GM19324 (cell line): Measurements from ENCODE around the gene SEH1L.
"Not testable (repeated sequence)": the region's sequence is repeated elsewhere in the genome, so short reads cannot be mapped to it uniquely, and the experiment has no call there.

ENCODE experiments used
- ATAC-seq: cut with Tn5 transposase; IDR thresholded peaks from one replicate; pipeline ENCODE4 v1.9.1; 2021; ENCODE audit warnings: mild to moderate bottlenecking, moderate library complexity; ENCODE audit not compliant: unreplicated experiment, low FRiP score

SEH1L gene

GRCh38 chr18:12947285-12948049 lies at the start of gene SEH1L:
TSS of gene SEH1L (plus strand) at chr18:12948011. CDS start at chr18:12948122, 111 bp downstream.
- peak; percentile 88 for ATAC-seq

DNA sequence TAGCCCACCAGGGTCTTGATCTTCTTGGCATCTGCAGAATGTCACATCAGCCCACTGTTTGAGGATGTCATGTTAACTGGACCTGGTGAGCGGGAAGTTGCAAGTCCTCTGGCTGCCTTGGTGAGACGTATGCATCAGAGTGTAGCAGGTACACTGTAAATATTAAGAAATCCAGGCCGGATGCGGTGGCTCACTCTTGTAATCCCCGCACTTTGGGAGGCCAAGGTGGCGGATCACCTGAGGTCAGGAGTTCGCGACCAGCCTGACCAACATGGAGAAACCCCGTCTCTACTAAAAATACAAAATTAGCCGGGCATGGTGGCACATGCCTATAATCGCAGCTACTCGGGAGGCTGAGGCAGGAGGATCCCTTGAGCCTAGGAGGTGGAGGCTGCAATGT lies 46.6 kb upstream of the SEH1L start:
- ATAC-seq: not testable (repeated sequence)

- ATAC-seq: no peak
Measured at GRCh38 chr18:12904012-12904516, 43.7 kb upstream of the SEH1L start.

- ATAC-seq: no peak
Measured at GRCh38 chr18:12906119-12906518, 41.7 kb upstream of the SEH1L start.

- ATAC-seq: no peak
Measured at GRCh38 chr18:12906773-12907172, 41.0 kb upstream of the SEH1L start.

DNA sequence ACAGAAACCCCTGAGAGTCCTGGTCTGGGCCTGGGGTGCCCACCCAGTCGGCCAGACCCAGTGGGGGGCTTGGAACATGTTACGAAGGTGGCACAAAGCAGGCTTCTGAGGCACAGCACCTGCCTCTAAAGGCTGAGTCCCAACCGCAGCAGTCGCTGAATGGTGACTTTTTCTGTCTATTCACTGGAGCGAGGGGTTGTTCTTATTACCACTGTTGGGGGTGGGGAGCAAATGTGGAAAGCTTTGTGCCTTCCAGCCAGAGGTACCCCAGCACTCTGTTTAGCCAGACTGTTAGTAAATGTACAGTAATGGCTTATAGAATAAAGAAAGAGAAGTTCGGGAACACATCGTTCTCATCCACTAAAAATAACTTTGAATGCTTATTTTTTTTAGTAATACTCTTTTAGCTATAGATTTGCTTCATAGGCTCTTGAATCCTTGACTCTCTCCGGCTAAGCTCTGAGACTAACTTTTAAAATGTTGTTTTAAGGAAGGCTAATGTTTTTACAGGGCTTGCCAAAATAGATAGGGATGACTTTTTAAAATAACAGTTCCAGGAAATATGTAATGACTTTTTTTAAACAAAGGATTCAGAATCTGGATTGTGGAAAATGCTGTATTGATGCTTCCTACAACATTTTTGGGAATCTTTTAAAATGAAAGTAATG lies 40.4 kb upstream of the SEH1L start:
- no peak for ATAC-seq

- no peak for ATAC-seq
Measured at GRCh38 chr18:12908706-12909105, 39.1 kb upstream of the SEH1L start.

DNA sequence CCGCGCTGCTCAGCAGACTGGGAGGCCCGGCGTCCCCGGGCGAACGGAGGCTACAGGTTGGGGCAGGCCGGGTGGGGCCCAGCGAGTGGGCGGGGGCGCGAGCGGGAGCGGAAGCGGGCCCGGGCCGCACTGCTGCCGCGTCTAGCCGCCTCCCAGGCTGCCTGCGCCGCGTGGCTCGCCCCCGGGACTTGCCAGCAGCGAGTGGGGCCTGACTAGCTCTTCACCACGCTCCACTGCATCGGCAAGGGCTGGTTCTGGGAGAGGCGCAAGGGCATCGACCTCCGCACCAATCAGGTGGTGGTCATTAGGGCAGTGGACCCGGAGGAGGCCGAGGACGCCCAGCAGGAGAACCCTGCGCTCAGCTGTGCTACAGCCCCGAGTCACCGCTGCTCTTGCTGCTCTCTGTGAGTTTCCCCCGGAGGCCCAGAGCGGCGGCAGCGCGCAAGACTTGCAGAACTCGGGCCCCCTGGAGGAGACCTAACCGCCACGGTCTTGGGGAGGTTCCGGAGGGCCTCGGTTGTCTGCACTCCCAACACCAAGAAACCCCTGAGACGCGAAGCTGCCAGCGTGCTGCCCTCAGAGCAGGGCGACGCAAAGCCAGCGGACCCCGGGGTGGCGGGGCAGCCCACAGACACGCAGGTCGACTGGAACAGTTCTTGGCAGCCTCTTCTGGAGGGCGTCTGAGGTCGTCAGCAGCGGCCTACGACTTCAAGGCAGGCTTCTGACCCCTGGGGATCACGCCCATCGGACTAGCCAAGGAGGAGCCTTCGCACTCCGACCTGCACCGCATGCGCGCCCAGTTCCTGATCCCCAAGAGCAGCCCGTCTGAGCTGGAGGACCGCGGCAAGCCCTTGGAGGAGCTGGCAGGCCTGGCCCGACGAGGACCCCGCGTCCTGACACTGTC lies 36.5 kb upstream of the SEH1L start:
- ATAC-seq: no peak

DNA sequence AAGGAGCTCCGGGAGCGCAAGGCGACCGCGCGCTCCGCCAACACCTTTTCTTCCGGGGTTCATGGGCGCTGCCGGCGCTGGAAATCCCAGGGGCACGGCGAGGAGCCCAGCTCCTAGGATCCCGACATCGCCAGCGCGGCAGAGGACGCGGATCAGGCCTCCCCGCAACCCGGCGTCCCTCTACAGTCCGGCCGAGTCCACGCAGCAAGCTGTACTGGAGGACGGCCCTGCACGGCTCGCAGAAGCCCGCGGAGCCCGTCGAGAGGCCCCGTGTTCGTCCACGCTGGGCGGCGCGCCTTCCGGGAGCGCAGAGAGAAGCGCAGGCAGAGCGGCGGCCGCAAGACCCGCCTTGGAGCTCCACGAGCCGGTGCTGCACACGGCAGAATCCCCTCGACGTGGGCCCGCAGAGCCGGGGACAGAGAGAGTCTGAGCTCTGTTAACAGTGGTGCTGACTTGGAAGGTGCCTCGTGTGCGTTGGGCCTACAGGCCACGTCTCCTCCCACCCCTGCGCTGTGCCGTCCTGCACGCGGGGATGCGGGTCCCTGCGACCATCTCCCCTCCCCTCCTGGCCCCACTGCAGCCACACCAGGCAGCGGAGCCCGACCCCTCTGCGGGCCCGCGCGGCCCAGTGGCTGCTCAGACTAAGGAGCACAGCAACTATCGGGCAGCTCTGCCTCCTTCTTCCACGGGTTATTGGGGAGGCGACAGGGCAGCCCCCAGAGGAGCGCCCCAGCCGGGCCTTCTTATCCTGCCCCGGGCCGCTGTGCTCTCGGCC lies 35.7 kb upstream of the SEH1L start:
- no peak for ATAC-seq

GRCh38 chr18:12921178-12921577 lies 26.6 kb upstream of the SEH1L start:
- ATAC-seq: no peak

DNA sequence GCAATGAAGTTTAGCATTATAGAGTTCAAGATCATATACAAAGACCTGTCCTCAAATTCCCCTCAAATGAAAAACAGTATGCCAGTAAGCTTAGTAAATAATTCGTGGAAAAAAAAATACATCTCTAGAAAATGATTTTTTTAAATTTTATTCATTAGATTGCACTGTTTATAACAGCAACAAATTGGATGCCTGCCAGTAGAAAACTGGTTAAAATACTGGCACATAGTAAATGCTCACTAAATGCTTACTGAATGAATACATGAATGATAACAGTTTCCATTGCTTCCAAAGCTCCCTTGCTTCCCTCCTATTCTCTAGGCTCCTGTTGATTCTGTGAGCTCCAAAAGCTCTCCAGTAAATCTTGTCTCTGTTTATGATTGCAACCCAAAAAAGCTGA lies 25.5 kb upstream of the SEH1L start:
- ATAC-seq: no peak

DNA sequence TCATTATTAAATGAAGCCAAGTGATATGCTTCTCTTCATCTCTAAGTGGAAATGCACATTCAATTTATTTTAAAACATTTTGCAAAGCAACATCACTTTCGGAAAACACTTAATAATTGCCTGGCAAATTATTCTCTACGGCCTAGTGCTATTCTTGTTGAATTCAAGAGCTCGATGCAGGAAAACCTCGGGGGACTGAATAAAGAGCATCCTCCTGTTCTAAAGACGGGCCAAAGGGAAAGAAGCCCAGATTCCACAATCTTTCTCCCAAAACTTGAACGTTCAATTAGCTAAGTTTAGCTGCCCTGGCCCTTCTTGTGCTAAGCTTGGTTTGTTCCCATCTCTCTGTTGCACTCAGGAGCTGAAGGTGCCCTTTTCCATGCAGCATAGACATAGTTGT lies 23.2 kb upstream of the SEH1L start:
- no peak for ATAC-seq

DNA sequence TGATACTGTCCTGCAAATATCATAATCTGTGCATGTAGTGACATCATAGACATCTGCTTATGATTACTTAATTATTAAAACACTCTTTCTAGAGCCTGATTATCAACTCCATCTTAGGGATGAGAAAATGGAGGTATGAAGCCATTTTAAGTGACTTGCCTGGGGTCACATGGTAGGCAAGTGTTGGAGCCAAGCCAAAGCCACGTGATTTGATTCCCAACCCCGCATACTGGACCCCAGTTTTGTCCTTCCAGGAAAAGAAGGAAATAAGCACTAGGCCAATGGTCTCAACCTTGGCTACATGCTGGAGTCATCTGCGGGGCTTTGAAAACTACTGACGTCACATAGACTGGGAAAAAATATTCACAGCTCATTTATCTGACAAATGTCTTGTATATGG lies 19.6 kb upstream of the SEH1L start:
- no peak for ATAC-seq

- ATAC-seq: no peak
Measured at GRCh38 chr18:12928641-12929040, 19.2 kb upstream of the SEH1L start.

DNA sequence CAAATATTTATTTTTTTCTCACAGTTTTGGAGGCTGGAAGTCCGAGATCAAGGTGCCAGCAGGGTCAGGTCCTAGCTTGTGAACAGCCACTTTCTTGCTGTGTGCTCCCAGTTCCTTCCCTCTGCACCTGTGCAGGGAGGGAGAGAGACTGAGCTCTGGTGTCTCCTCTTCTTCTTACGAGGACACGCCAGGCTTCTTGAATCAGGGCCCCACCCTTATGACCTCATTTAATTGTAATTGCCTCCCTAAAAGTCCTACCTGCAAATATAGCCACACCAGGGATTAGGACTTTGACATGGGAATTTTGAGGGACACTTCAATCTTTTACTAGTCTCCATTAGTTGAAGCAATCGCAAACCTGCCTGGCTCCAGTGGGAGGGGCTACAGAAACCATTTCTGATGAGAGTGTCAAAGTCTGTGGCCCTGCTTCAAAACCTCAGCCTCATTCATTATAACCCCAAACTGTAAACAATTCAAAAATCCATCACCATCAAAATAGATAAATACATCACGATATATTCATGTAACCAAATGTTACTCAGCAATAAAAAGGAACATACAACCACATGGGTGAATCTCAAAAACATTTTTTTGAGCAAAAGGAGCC lies 18.2 kb upstream of the SEH1L start:
- no peak for ATAC-seq

DNA sequence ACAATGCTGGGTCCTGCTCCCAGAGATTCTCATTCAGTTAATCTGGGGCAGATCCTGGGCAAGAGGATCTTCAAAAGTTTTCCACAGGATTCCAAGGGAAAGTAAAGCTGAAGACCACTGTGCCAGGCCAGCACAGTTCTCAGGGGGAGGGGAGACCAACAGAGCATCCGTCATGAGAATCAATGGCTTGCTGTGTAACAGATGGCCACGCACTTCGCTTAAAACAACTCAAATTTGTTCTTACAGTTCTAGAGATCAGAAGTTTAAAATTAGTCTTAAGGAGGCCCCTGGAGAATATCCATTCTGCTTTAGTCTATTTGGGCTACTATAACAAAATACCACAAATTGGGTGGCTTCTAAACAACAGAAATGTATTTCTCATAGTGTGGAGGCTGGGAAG lies 17.4 kb upstream of the SEH1L start:
- no peak for ATAC-seq

- ATAC-seq: no peak
Measured at GRCh38 chr18:12930908-12931307, 16.9 kb upstream of the SEH1L start.

DNA sequence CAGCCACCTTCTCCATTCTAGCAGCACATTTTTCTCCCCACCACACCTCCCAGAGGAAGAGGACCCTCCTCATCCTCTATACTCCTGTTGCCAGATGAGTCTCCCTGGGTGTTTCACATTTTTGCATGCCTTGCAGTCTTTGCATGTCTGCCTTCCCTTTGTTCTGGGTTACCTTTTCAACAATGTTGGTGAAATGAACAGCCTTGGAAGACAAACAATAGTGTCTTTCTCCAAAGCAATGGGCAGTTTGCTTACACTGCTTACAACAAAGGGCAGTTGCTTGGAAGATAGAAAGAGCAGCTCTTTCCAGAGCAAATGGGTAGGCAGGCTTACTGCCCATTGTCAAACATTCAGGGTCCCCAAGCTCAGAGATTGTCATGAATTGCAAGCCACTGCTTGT lies 14.5 kb upstream of the SEH1L start:
- no peak for ATAC-seq

GRCh38 chr18:12934454-12935071 lies 13.2 kb upstream of the SEH1L start:
- ATAC-seq: no peak
